ENCODE data around the gene DGCR6L.
"Not testable (repeated sequence)": the region's sequence is repeated elsewhere in the genome, so short reads cannot be mapped to it uniquely, and the experiment has no call there.

The DGCR6L gene

DNA sequence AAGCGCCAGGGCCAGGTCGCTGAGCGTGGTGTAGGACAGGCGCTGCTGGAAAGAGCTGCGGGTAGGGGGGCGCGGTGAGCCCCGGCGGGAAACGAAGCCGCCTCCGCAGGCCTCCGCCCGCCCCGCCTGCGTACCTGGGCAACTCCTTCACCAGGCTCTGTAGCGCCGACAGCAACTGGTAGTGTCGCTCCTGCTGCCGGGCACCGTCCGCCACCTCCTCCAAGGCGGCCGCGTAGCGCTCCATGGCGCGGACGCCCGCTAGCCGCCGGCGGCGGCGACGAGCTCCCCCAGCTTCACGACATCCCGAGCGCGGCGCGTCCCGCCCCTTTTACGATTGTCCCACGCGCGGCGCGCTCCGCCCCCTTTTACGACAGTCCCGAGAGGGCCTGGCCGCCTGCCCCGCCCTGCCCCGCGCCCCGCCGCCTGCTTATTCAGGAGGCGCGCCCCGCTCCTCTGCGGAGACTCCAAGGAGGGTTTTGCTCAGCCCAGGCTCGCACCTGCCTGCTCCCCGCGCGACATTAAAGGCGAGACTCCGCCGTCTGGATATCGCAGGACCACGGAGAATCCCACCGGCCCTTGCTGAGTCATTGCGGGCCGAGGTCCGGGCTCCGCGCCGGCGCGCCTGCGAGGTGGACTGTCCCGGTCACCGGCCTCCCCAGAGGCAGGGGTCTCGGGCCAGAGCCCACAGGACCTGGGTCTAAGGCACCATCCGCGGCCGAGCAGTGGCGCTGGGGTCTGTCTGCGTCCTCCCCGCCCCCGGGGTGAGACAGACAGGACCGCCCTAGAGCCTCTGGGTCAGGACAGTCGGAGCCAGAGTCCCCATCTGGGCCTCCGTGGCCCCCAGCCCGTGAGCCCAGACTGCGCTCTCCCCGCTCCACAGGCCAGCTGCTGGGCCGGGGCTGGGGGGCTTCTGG is at the start of gene DGCR6L:
DGCR6L (minus strand) TSS at position 316 of the 914 bp plus-strand sequence; CDS start at position 244, 72 bp downstream.
- DNase-seq (ENCODE audit: low read depth), result peak; percentile 78
- TF ChIP-seq, protein P1, sequence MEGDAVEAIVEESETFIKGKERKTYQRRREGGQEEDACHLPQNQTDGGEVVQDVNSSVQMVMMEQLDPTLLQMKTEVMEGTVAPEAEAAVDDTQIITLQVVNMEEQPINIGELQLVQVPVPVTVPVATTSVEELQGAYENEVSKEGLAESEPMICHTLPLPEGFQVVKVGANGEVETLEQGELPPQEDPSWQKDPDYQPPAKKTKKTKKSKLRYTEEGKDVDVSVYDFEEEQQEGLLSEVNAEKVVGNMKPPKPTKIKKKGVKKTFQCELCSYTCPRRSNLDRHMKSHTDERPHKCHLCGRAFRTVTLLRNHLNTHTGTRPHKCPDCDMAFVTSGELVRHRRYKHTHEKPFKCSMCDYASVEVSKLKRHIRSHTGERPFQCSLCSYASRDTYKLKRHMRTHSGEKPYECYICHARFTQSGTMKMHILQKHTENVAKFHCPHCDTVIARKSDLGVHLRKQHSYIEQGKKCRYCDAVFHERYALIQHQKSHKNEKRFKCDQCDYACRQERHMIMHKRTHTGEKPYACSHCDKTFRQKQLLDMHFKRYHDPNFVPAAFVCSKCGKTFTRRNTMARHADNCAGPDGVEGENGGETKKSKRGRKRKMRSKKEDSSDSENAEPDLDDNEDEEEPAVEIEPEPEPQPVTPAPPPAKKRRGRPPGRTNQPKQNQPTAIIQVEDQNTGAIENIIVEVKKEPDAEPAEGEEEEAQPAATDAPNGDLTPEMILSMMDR (IDR thresholded peaks at IDR 0.05; ENCODE audit: control insufficient read depth, extremely low read depth, insufficient read depth), result no peak

DNA sequence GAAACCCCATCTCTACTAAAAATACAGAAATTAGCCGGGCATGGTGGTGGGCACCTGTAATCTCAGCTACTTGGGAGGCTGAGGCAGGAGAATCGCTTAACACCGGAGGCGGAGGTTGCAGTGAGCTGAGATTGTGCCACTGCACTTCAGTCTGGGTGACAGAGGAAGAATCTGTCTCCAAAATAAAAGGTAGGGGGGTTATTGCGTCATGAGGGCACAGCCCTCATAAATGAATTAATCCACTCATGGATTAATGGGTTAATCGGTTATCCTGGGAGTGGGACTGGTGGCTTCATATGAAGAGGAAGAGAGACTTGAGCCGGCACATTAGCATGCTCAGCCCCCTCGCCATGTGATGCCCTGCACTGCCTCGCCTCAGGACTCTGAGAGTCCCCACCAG is 49.0 kb upstream of the DGCR6L start:
- not testable (repeated sequence) for H3K4me3 ChIP-seq (ENCODE audit: low read depth, low read length); DNase-seq (ENCODE audit: low read depth)

More for the DNA sequence above, at the start of gene DGCR6L:
- H3K4me3 ChIP-seq (ENCODE audit: low read depth, low read length), result peak within 1 kb of the TSS; percentile 91

GRCh38 chr22:20366841-20367240 is 47.0 kb upstream of the DGCR6L start:
- DNase-seq (ENCODE audit: low read depth); H3K4me3 ChIP-seq (ENCODE audit: low read depth, low read length): not testable (repeated sequence)

DNA sequence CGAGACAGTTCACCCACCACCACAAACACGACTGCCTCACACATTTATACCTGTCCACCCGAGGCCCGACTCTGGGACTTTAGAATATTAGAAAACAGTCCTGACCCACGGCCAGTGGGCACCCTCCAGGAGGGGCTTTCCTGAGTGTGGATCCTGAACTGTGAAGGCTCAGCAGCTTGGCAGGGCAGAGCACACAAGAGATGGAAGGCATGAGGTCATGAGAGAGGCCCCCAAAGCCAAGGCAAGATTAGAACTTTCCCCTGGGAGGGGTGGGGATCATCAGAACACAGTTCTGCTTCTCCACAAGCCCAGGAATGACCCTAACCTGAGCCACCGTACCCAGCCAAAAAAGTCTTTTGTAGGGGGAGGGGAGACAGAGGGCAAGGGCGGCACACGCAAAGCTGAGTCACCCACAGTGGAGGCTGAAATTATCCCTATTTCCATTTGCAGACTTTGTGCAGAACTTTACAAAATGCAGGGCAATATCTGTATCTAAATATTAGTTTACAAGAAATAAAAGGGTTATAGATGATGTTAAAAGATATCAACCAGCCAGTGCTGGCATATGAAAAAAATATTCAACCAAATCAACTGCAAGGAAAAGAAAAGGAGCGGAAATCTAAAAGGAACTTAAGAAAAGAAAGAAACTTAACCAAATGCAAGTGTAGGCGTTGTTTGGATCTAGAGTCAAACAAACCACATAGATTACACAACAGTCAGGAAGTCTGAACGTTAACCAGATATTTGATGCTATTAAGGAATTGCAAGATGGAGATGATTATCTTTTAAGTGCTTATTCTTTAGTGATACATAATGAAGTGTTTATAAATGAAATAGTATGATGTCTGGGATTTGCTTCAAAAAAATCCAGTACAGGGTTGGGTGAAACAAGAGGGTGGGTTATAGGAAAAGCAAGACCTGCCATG is 44.7 kb upstream of the DGCR6L start:
- DNase-seq (ENCODE audit: low read depth); H3K4me3 ChIP-seq (ENCODE audit: low read depth, low read length): not testable (repeated sequence)

GRCh38 chr22:20362403-20362802 is 42.5 kb upstream of the DGCR6L start:
- not testable (repeated sequence) for DNase-seq (ENCODE audit: low read depth); H3K4me3 ChIP-seq (ENCODE audit: low read depth, low read length)

DNA sequence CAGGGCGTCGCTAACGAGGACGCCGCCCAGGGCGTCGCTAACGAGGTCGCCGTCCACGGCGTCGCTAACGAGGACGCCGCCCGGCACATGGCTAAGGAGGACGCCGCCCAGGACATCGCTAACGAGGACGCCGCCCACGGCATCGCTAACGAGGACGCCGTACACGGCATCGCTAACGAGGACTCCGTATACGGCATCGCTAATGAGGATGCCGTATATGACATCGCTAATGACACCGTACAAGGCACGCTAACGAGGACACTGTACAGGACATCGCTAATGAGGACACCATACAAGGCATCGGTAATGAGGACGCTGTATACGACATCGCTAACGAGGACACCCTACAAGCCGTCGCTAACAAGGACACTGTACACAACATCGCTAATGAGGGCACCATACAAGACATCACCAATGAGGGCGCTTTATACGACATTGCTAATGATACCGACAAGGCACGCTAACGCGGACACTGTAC is 41.9 kb upstream of the DGCR6L start:
- not testable (repeated sequence) for H3K4me3 ChIP-seq (ENCODE audit: low read depth, low read length); DNase-seq (ENCODE audit: low read depth)

DNA sequence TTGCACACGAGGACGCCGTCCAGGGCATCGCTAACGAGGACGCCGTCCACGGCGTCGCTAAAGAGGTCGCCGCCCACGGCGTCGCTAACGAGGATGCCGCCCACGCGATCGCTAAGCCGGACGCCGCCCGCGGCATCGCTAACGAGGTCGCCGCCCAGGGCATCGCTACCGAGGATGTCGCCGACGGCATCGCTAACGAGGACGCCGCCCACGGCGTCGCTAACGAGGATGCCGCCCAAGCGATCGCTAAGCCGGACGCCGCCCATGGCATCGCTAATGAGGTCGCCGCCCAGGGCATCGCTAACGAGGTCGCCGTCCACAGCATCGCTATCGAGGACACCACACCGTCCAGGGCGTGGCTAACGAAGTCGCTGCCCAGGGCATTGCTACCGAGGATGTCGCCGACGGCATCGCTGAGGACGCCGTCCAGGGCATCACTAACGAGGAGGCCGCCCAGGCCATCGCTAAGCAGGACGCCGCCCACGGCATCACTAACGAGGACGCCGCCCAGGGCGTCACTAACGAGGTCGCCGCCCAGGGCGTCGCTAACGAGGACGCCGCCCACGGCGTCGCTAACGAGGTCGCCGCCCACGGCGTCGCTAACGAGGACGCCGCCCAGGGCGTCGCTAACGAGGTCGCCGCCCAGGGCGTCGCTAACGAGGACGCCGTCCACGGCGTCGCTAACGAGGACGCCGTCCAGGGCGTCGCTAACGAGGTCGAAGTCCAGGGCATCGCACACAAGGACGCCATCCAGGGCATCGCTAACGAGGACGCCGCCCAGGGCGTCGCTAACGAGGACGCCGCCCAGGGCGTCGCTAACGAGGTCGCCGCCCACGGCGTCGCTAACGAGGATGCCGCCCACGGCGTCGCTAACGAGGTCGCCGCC is 41.2 kb upstream of the DGCR6L start:
- H3K4me3 ChIP-seq (ENCODE audit: low read depth, low read length); DNase-seq (ENCODE audit: low read depth): not testable (repeated sequence)

- H3K4me3 ChIP-seq (ENCODE audit: low read depth, low read length); DNase-seq (ENCODE audit: low read depth): not testable (repeated sequence)
These were observed 40.4 kb upstream of the DGCR6L start for GRCh38 chr22:20360261-20360660.

- not testable (repeated sequence) for DNase-seq (ENCODE audit: low read depth); H3K4me3 ChIP-seq (ENCODE audit: low read depth, low read length)
These were observed 38.8 kb upstream of the DGCR6L start for GRCh38 chr22:20358503-20359239.

GRCh38 chr22:20357967-20358366 is 38.1 kb upstream of the DGCR6L start:
- DNase-seq (ENCODE audit: low read depth); H3K4me3 ChIP-seq (ENCODE audit: low read depth, low read length): not testable (repeated sequence)

GRCh38 chr22:20356906-20357305 is 37.0 kb upstream of the DGCR6L start:
- H3K4me3 ChIP-seq (ENCODE audit: low read depth, low read length); DNase-seq (ENCODE audit: low read depth): not testable (repeated sequence)

DNA sequence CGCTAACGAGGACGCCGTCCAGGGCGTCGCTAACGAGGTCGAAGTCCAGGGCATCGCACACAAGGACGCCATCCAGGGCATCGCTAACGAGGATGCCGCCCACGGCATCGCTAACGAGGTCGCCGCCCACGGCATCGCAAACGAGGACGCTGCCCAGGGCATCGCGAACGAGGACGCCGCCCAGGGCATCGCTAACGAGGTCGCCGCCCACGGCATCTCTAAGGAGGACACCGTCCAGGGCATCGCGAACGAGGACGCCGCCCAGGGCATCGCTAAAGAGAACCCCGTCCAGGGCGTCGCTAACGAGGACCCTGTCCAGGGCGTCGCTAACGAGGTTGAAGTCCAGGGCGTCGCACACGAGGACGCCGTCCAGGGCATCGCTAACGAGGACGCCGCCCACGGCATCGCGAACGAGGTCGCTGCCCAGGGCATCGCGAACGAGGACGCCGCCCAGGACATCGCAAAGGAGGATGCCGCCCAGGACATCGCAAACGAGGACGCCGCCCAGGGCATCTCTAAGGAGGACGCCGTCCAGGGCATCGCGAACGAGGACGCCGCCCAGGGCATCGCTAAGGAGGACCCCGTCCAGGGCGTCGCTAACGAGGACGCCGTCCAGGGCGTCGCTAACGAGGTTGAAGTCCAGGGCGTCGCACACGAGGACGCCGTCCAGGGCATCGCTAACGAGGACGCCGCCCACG is 36.2 kb upstream of the DGCR6L start:
- H3K4me3 ChIP-seq (ENCODE audit: low read depth, low read length); DNase-seq (ENCODE audit: low read depth): not testable (repeated sequence)
